Right lobe of liver (tissue), 6 donors: ENCODE data around the gene CHP2. TPM values are rescaled to one million over a fixed set of nuclear protein-coding genes. Genes with fewer than 3 reads are reported as not detected.

Experiments
- ATAC-seq, 4 donors: fragments of 200-7000 bp; cut with Tn5 transposase; one replicate each; pipeline ENCODE4 v1.9.1; 2020; ENCODE audit warnings: mild to moderate bottlenecking in 4 of 4, moderate library complexity in 4 of 4
- DNase-seq, 3 donors: peaks; one replicate each; pipeline ENCODE4 v3.0.0-alpha.2; 2020
- H3K27ac ChIP-seq, 3 donors: fragments of 200-600 bp; one replicate each; pipeline ENCODE4 v1.8.0; 2022
- H3K27me3 ChIP-seq, 2 donors: fragments of 200-600 bp; one replicate each; pipeline ENCODE4 v1.8.0; 2022
- H3K36me3 ChIP-seq, 4 donors: fragments of 200-600 bp; sonication (generic) in 1 of 4; one replicate each; pipeline versions ENCODE4 v1.5.1 to v1.8.0; 2017 to 2022; ENCODE audit warnings: control low read depth in 1 of 4
- H3K4me1 ChIP-seq, 4 donors: fragments of 200-600 bp; sonication (generic) in 1 of 4; one replicate each; pipeline versions ENCODE4 v1.5.1 to v1.8.0; 2017 to 2022; ENCODE audit warnings: control low read depth in 1 of 4
- H3K4me3 ChIP-seq, 3 donors: fragments of 200-600 bp; one replicate each; pipeline ENCODE4 v1.8.0; 2022
- H3K9me3 ChIP-seq, 4 donors: fragments of 200-600 bp; sonication (generic) in 1 of 4; one replicate each; pipeline versions ENCODE4 v1.5.1 to v1.8.0; 2017 to 2022; ENCODE audit warnings: control low read depth in 1 of 4
- POLR2A ChIP-seq: fragments of 450-650 bp; IDR thresholded peaks from one replicate; pipeline ENCODE4 v1.6.1; 2017; ENCODE audit warnings: antibody characterized with exemption, mild to moderate bottlenecking
- WGBS: methylation state at CpG from one replicate; pipeline ENCODE4 v1.1.6; 2018; ENCODE audit warnings: low coverage, low lambda C conversion rate; ENCODE audit not compliant: insufficient coverage; ENCODE audit errors: missing lambda C conversion rate; 5-methylcytosine and 5-hydroxymethylcytosine counted together
- intact Hi-C, 2 donors: fragments of 100-400 bp; cut with DNase I; formaldehyde crosslinking; loops; one replicate each; pipeline versions ENCODE4 v1.11.2 to v1.14.1; 2022
- long read RNA-seq: library from polyadenylated mRNA; unstranded; transcript quantifications from one replicate; pipeline ENCODE4 v2.0.0, GENCODE V29; 2019
- total RNA-seq, 6 experiments: library from RNA; depleted of rRNA in 2 of 6; stranded (reverse); fragments of >200 nt in 2 of 6; fragmentation: NEBNext Ultra II Directional in 3 of 6; extraction: Animal tissue kit (Norgen Biotek cat#: 25700) in 3 of 6; gene quantifications; one replicate each; pipeline versions ENCODE4 v1.1.0 to v1.2.4, GENCODE V29; 2016 to 2023
- TF ChIP-seq, protein P1 (sequence below), 4 donors: fragments of 200-600 bp in 3 of 4; fragments of 450-650 bp in 1 of 4; IDR thresholded peaks; one replicate each; pipeline versions ENCODE4 v1.5.1 to v1.8.0; 2016 to 2022; ENCODE audit warnings: antibody characterized with exemption in 4 of 4, mild to moderate bottlenecking in 2 of 4
- donor health status: DM: no; HTN: yes; CAD: no.
- donor health status: DM: no; HTN: no; CAD: no.
- donor health status: DM: no; HTN: no; CAD: no.
- donor health status: DM: no; HTN: yes; CAD: no.
- donor health status: DM: no; HTN: yes; CAD: no.

The CHP2 gene
- total RNA-seq = not detected
- long read RNA-seq = 0 reads

- DNase-seq (peak in 1 of 3 donors; percentile 24), ATAC-seq (peak in 1 of 4 donors; percentile 31)
- Histone ChIP-seq H3K9me3 (no peaks in the 10 kb centered on the region), H3K4me1 (peaks cover 0 to 7% (median 0%) of the 10 kb centered on the region in 4 donors), H3K36me3 (no peaks in the 10 kb centered on the region), H3K4me3 (peak within 1 kb of the TSS in 1 of 3 donors; percentile 17), H3K27ac (no peak within 1 kb of the TSS), H3K27me3 (peaks cover 0 to 10% of the 10 kb centered on the region in 2 donors)
- no peak for TF ChIP-seq POLR2A
- TF ChIP-seq, protein P1, sequence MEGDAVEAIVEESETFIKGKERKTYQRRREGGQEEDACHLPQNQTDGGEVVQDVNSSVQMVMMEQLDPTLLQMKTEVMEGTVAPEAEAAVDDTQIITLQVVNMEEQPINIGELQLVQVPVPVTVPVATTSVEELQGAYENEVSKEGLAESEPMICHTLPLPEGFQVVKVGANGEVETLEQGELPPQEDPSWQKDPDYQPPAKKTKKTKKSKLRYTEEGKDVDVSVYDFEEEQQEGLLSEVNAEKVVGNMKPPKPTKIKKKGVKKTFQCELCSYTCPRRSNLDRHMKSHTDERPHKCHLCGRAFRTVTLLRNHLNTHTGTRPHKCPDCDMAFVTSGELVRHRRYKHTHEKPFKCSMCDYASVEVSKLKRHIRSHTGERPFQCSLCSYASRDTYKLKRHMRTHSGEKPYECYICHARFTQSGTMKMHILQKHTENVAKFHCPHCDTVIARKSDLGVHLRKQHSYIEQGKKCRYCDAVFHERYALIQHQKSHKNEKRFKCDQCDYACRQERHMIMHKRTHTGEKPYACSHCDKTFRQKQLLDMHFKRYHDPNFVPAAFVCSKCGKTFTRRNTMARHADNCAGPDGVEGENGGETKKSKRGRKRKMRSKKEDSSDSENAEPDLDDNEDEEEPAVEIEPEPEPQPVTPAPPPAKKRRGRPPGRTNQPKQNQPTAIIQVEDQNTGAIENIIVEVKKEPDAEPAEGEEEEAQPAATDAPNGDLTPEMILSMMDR (IDR thresholded peaks at IDR 0.05) = no peak
- intact Hi-C loops = no loop called here
- 8% methylated on average over 12 of the region's 80 CpGs for WGBS
These were observed at the start of gene CHP2 for GRCh38 chr16:23754594-23755483. CHP2 (plus strand) TSS chr16:23755026; CDS start chr16:23755050, 24 bp downstream.

- H3K9me3 ChIP-seq = no peaks in the 10 kb centered on the region
- no peaks in the 10 kb centered on the region for H3K36me3 ChIP-seq
- no peak overlapping the region for H3K4me3 ChIP-seq
- ATAC-seq (no peak), DNase-seq (no peak)
- no peaks in the 10 kb centered on the region for H3K27me3 ChIP-seq
- H3K27ac ChIP-seq = no peak overlapping the region
- TF ChIP-seq, protein P1 (IDR thresholded peaks at IDR 0.05) = no peak
- no peak for TF ChIP-seq POLR2A
- WGBS = 80% methylated on average over 2 of the region's 2 CpGs
- intact Hi-C loops = no loop called here
- no peaks in the 10 kb centered on the region for H3K4me1 ChIP-seq
These were observed 49.3 kb upstream of the CHP2 start for GRCh38 chr16:23705517-23705902.

DNA sequence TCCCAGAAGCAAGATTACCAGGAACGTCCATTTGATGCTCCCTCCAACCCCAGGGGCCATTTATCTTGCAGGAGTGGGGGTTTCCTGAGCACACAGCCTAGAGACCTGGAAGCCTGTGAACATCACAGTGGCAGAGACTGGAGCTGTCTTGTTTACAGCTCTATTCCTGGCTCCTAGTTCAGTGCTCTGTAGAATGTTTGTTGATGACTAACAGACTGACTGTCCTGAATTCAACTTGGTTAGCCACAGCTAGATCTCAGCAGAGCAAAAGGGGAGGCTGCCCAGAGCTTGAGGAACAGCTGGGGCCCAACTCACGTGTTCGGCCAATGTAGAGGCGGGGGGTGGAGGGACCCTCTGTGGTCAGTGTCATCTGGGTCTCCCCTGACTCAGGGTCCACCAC lies 48.4 kb upstream of the CHP2 start:
- Histone ChIP-seq H3K27ac (no peak overlapping the region), H3K4me3 (no peak overlapping the region), H3K36me3 (no peaks in the 10 kb centered on the region), H3K4me1 (no peaks in the 10 kb centered on the region), H3K9me3 (no peaks in the 10 kb centered on the region), H3K27me3 (no peaks in the 10 kb centered on the region)
- DNase-seq (no peak), ATAC-seq (no peak)
- TF ChIP-seq POLR2A = no peak
- TF ChIP-seq, protein P1 (IDR thresholded peaks at IDR 0.05) = no peak
- intact Hi-C loops = no loop called here
- WGBS = no CpG with 5 or more reads among the region's 4 CpGs

GRCh38 chr16:23709536-23709935 lies 45.3 kb upstream of the CHP2 start:
- H3K4me1 ChIP-seq = no peaks in the 10 kb centered on the region
- no peak for ATAC-seq

More at GRCh38 chr16:23709536-23709935, 45.3 kb upstream of the CHP2 start:
- Histone ChIP-seq H3K36me3 (no peaks in the 10 kb centered on the region), H3K27me3 (no peaks in the 10 kb centered on the region), H3K4me3 (no peak overlapping the region), H3K27ac (no peak overlapping the region), H3K9me3 (no peaks in the 10 kb centered on the region)
- intact Hi-C loops = no loop called here
- TF ChIP-seq POLR2A = no peak
- TF ChIP-seq, protein P1 (IDR thresholded peaks at IDR 0.05) = no peak
- DNase-seq = no peak
